Measurements from ENCODE around the gene MUC5B.

MUC5B gene

GRCh38 chr11:1258401-1259075, 35.7 kb downstream of the MUC5B start:
- TF ChIP-seq POLR2AphosphoS5 (IDR thresholded peaks at IDR 0.05; ENCODE audit: low read depth, low read length) (no peak), SIN3A (IDR thresholded peaks at IDR 0.05; ENCODE audit: borderline replicate concordance, insufficient read depth, low read length) (no peak), REST (IDR thresholded peaks at IDR 0.05; ENCODE audit: insufficient read depth in 1 of 2, low read depth in 2 of 2, low read length in 2 of 2) (no peak)

- TF ChIP-seq REST (IDR thresholded peaks at IDR 0.05; ENCODE audit: insufficient read depth in 1 of 2, low read depth in 2 of 2, low read length in 2 of 2) (no peak), SIN3A (IDR thresholded peaks at IDR 0.05; ENCODE audit: borderline replicate concordance, insufficient read depth, low read length) (no peak)
These were observed 36.2 kb downstream of the MUC5B start for GRCh38 chr11:1259076-1259461.

GRCh38 chr11:1259561-1259960, 36.7 kb downstream of the MUC5B start:
- TF ChIP-seq TAF1 (IDR thresholded peaks at IDR 0.05; ENCODE audit: borderline replicate concordance, insufficient read depth, low read length) = no peak
- no peak for TF ChIP-seq POLR2AphosphoS5 (IDR thresholded peaks at IDR 0.05; ENCODE audit: low read depth, low read length)
- no peak for TF ChIP-seq FOXP2 (optimal IDR thresholded peaks at IDR 0.05; ENCODE audit: borderline replicate concordance, extremely low read depth, extremely low read length, insufficient read depth)
- TF ChIP-seq REST (IDR thresholded peaks at IDR 0.05; ENCODE audit: insufficient read depth in 1 of 2, low read depth in 2 of 2, low read length in 2 of 2) = no peak
- TF ChIP-seq SIN3A (IDR thresholded peaks at IDR 0.05; ENCODE audit: borderline replicate concordance, insufficient read depth, low read length) = no peak

GRCh38 chr11:1260023-1260501, 37.2 kb downstream of the MUC5B start:
- TF ChIP-seq FOXP2 (optimal IDR thresholded peaks at IDR 0.05; ENCODE audit: borderline replicate concordance, extremely low read depth, extremely low read length, insufficient read depth) (peak; percentile 28), REST (IDR thresholded peaks at IDR 0.05; ENCODE audit: insufficient read depth in 1 of 2, low read depth in 2 of 2, low read length in 2 of 2) (no peak)

- no peak for TF ChIP-seq FOXP2 (optimal IDR thresholded peaks at IDR 0.05; ENCODE audit: borderline replicate concordance, extremely low read depth, extremely low read length, insufficient read depth)
- TF ChIP-seq TAF1 (IDR thresholded peaks at IDR 0.05; ENCODE audit: borderline replicate concordance, insufficient read depth, low read length) = no peak
- TF ChIP-seq REST (IDR thresholded peaks at IDR 0.05; ENCODE audit: insufficient read depth in 1 of 2, low read depth in 2 of 2, low read length in 2 of 2) = no peak
- TF ChIP-seq POLR2AphosphoS5 (IDR thresholded peaks at IDR 0.05; ENCODE audit: low read depth, low read length) = no peak
- TF ChIP-seq SIN3A (IDR thresholded peaks at IDR 0.05; ENCODE audit: borderline replicate concordance, insufficient read depth, low read length) = no peak
These were observed 37.8 kb downstream of the MUC5B start for GRCh38 chr11:1260620-1261019.
